Spleen (tissue), 11 donors: Measurements from ENCODE around the gene TAS1R1. TPM values are rescaled to one million over a fixed set of nuclear protein-coding genes. Genes with fewer than 3 reads are reported as not detected.
A peak's percentile ranks its signal among the peaks of the same experiment; 100 is the strongest.

Experiments used
- DNase-seq: peaks from one replicate; pipeline ENCODE4 v3.0.0-alpha.2; 2020
- H3K27ac ChIP-seq, 8 donors: fragments of 200-600 bp; sonication (generic) in 7 of 8; 1 replicate in 4 of 8; 2 replicates in 4 of 8; pipeline versions ENCODE4 v1.5.0 to v1.8.0; 2016 to 2021; ENCODE audit warnings: inconsistent platforms in 4 of 8, mild to moderate bottlenecking in 4 of 8, moderate library complexity in 1 of 8
- H3K27me3 ChIP-seq, 7 donors: fragments of 200-600 bp; sonication (generic) in 6 of 7; replicated peaks in 1 of 7; 1 replicate in 4 of 7; 2 replicates in 3 of 7; pipeline versions ENCODE4 v1.5.0 to v1.8.0; 2016 to 2021; ENCODE audit warnings: inconsistent platforms in 3 of 7, mild to moderate bottlenecking in 1 of 7
- H3K36me3 ChIP-seq, 6 donors: fragments of 200-600 bp; sonication (generic) in 5 of 6; 1 replicate in 4 of 6; 2 replicates in 2 of 6; pipeline versions ENCODE4 v1.5.0 to v1.8.0; 2016 to 2021; ENCODE audit warnings: inconsistent platforms in 2 of 6
- H3K4me1 ChIP-seq, 6 donors: fragments of 200-600 bp; sonication (generic) in 5 of 6; 1 replicate in 3 of 6; 2 replicates in 3 of 6; pipeline versions ENCODE4 v1.5.0 to v1.8.0; 2016 to 2021; ENCODE audit warnings: inconsistent platforms in 3 of 6
- H3K4me3 ChIP-seq, 8 donors: fragments of 200-600 bp; sonication (generic) in 7 of 8; 1 replicate in 4 of 8; 2 replicates in 4 of 8; pipeline versions ENCODE4 v1.5.0 to v1.8.0; 2016 to 2021; ENCODE audit warnings: inconsistent platforms in 4 of 8, mild to moderate bottlenecking in 4 of 8, moderate library complexity in 2 of 8
- H3K9me3 ChIP-seq, 8 donors: fragments of 200-600 bp; sonication (generic) in 7 of 8; 1 replicate in 4 of 8; 2 replicates in 4 of 8; pipeline versions ENCODE4 v1.5.0 to v1.8.0; 2016 to 2021; ENCODE audit warnings: inconsistent platforms in 4 of 8
- CTCF ChIP-seq, 11 experiments: fragments of 200-600 bp in 7 of 11; fragments of 450-650 bp in 4 of 11; sonication (generic) in 4 of 11; IDR thresholded peaks in 8 of 11; conservative IDR thresholded peaks in 3 of 11; 1 replicate in 7 of 11; 2 replicates in 4 of 11; pipeline versions ENCODE4 v1.4.0 to v1.8.0; 2016 to 2021; ENCODE audit warnings: antibody characterized with exemption in 11 of 11, inconsistent platforms in 4 of 11, mild to moderate bottlenecking in 1 of 11
- POLR2A ChIP-seq, 3 donors: fragments of 450-650 bp; IDR thresholded peaks; one replicate each; pipeline ENCODE4 v1.5.1; 2017; ENCODE audit warnings: antibody characterized with exemption in 3 of 3, mild to moderate bottlenecking in 1 of 3
- POLR2AphosphoS5 ChIP-seq, 3 donors: sonication (generic); formaldehyde crosslinking; IDR thresholded peaks; one replicate each; pipeline ENCODE4 v1.5.1; 2017; ENCODE audit warnings: antibody characterized with exemption in 3 of 3
- WGBS, 5 donors: extraction: QIAGEN DNeasy Blood & Tissue Kit in 3 of 5; methylation state at CpG; one replicate each; pipeline versions ENCODE4 v1.1.5 to v1.1.7; 2013 to 2018; 5-methylcytosine and 5-hydroxymethylcytosine counted together
- intact Hi-C: fragments of 100-400 bp; cut with DNase I; formaldehyde crosslinking; loops from one replicate; pipeline ENCODE4 v1.15.0; 2023; ENCODE audit warnings: low total_unique reads
- polyA plus RNA-seq, 3 donors: library from polyadenylated mRNA; stranded (reverse); fragments of 200-250 nt; gene quantifications; one replicate each; pipeline ENCODE4 v1.2.1, GENCODE V29; 2013
- total RNA-seq, 7 donors: library from RNA; depleted of rRNA in 3 of 7; stranded (reverse); fragments of >200 nt in 3 of 7; fragmentation: NEBNext Ultra II Directional in 4 of 7; extraction: Animal tissue kit (Norgen Biotek cat#: 25700) in 4 of 7; gene quantifications; one replicate each; pipeline versions ENCODE4 v1.1.0 to v1.2.1, GENCODE V29; 2016 to 2021
- donor health status: healthy with polysubstance abuse.
- donor health status: DM: no; HTN: no; CAD: no; lungs with moderate emphysema.
- donor health status: DM: no; HTN: no; CAD: no.
- donor health status: Bipolar disorder and iron deficiency.
- donor health status: healthy.
- donor health status: DM: no; HTN: no; CAD: no.
- donor health status: DM: yes; HTN: yes; CAD: no.

The TAS1R1 gene
- total and polyA plus RNA-seq, 10 donors: 0.09 to 0.88 (median 0.43) TPM

DNA sequence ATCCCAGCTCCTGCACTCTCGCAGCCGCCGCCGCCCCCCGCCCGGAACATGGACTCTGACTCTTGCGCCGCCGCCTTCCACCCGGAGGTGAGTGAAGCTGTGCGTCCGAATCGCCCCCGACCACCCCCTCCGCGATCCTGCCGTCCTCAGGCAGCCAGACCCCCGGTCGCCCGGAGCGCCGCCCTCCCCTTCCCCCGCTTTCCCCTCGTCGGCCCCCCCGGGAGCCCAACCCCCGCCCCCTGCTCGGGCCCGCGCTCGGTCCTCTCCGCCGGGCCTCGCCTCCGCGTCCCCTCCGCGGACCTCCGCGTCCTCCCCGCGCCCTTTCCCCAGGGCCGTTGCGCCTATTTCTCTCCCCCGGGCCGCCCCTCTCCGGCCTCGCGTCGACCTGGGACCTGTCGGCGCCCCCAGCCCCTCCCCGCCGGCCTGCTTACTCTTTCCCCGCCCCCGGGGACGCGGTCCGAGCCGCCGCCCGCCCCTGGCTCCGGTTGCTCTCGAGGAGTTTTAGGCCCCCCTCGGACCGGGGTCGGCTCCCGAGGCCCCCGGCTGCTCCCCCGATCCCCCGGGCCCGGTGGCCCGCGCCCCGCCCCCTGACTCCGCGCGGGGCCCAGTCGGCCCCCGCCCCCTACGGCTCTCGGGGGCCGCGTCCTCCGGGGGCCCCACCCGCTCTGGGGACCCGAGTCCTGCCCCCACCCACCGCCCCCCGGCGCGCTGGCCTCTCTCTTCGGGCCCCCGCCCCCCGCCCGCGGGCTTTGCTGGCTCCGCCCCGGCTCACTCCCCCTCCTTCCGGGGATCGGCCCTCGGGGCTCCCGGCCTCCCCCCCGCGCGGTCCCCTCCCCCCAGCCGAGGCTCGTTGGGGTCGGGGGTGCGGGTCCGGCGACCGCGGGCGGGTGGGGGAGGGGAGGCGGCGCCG is 59.2 kb downstream of the TAS1R1 start:
- Histone ChIP-seq H3K4me3 (peak overlapping the region; percentile 87 to 99 (median 95)), H3K9me3 (no peaks in the 10 kb centered on the region), H3K4me1 (peaks cover 10 to 53% (median 27%) of the 10 kb centered on the region in 6 donors), H3K36me3 (peaks cover 0 to 25% (median 0%) of the 10 kb centered on the region in 6 donors), H3K27ac (peak overlapping the region; percentile 72 to 97 (median 94)), H3K27me3 (peaks cover 0 to 8% (median 0%) of the 10 kb centered on the region in 7 donors)
- 0 to 2% (median 1%) methylated on average over 8 to 111 of the region's 117 CpGs for WGBS, 5 donors
- intact Hi-C loops: no loop called here
- DNase-seq: peak; percentile 94
- TF ChIP-seq POLR2A (IDR thresholded peaks at IDR 0.05) (no peak), CTCF (IDR thresholded peaks at IDR 0.05 in 8 of 11, conservative IDR thresholded peaks at IDR 0.05 in 3 of 11) (no peak), POLR2AphosphoS5 (IDR thresholded peaks at IDR 0.05) (no peak)

GRCh38 chr1:6614929-6615785 is 60.0 kb downstream of the TAS1R1 start:
- peaks cover 0 to 34% (median 8%) of the 10 kb centered on the region in 6 donors for H3K36me3 ChIP-seq
- no peaks in the 10 kb centered on the region for H3K9me3 ChIP-seq
- no peak for TF ChIP-seq POLR2A (IDR thresholded peaks at IDR 0.05)
- TF ChIP-seq POLR2AphosphoS5 (IDR thresholded peaks at IDR 0.05): no peak
- no peak for TF ChIP-seq CTCF (IDR thresholded peaks at IDR 0.05 in 8 of 11, conservative IDR thresholded peaks at IDR 0.05 in 3 of 11)
- H3K27me3 ChIP-seq: peaks cover 0 to 8% (median 0%) of the 10 kb centered on the region in 7 donors
- peaks cover 10 to 49% (median 27%) of the 10 kb centered on the region in 6 donors for H3K4me1 ChIP-seq
- intact Hi-C loops: no loop called here
- peak overlapping the region; percentile 87 to 99 (median 95) for H3K4me3 ChIP-seq
- WGBS, 5 donors: 3 to 5% (median 3%) methylated on average over 36 to 82 of the region's 82 CpGs
- H3K27ac ChIP-seq: peak overlapping the region in 7 of 8 donors; percentile 90 to 97 (median 95)
- DNase-seq: peak; percentile 87

DNA sequence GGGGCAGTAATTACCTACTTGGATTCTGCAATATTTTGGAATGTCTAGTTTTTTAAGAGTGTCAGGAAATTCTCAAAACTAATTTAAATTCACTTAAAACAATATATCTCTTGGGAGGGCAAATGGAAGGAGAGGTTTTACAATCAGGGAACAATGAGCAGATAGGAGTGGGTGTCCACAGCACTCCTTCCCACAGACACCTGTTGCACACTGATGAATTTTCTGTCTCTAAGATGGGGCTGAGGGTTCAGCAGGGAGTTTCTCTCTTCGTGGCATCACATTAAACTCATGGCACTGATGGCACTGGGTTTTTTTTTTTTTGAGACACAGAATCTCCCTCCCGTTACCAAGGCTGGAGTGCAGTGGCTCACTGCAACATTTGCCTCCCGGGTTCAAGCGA is 63.9 kb downstream of the TAS1R1 start:
- intact Hi-C loops: no loop called here
- H3K36me3 ChIP-seq: peaks cover 0 to 72% (median 35%) of the 10 kb centered on the region in 6 donors
- TF ChIP-seq POLR2AphosphoS5 (IDR thresholded peaks at IDR 0.05): no peak
- TF ChIP-seq POLR2A (IDR thresholded peaks at IDR 0.05): no peak
- TF ChIP-seq CTCF (IDR thresholded peaks at IDR 0.05 in 8 of 11, conservative IDR thresholded peaks at IDR 0.05 in 3 of 11): no peak
- no peaks in the 10 kb centered on the region for H3K9me3 ChIP-seq
- peaks cover 6 to 24% (median 13%) of the 10 kb centered on the region in 6 donors for H3K4me1 ChIP-seq
- no peak overlapping the region for H3K4me3 ChIP-seq
- DNase-seq: no peak
- WGBS, 5 donors: 92 to 97% (median 93%) methylated on average over 4 of the region's 4 CpGs
- H3K27ac ChIP-seq: no peak overlapping the region
- peaks cover 0 to 8% (median 0%) of the 10 kb centered on the region in 7 donors for H3K27me3 ChIP-seq
